PC-3 (cell line): ENCODE results near the gene RPP21. TPM values are rescaled to one million over a fixed set of nuclear protein-coding genes. Genes with fewer than 3 reads are reported as not detected.

Experiments used
- ATAC-seq: fragments of 200-7000 bp; cut with Tn5 transposase; 2 replicates; pipeline ENCODE4 v1.9.1; 2020; ENCODE audit warnings: mild to moderate bottlenecking, moderate library complexity
- BruUV-seq: library from RNA; stranded (reverse); fragments of 400-500 nt; replicated peaks from 2 replicates; lab custom pipeline; 2021; lab: Mats Ljungman, UMichigan
- CTCF ChIA-PET: fragments of 300-600 bp; sonication (Branson Sonifier 250); formaldehyde crosslinking; loops from one replicate; lab custom pipeline; 2022; ENCODE audit warnings: antibody characterized with exemption; lab: Charles Lee
- POLR2A ChIA-PET: fragments of 300-600 bp; sonication (Branson Sonifier 250); formaldehyde crosslinking; loops from one replicate; lab custom pipeline; 2022; ENCODE audit warnings: antibody characterized with exemption; ENCODE audit not compliant: unreplicated experiment; lab: Charles Lee
- DNase-seq: peaks from one replicate; pipeline ENCODE4 v3.0.0-alpha.2; 2015
- H2AFZ ChIP-seq: fragments of 300-600 bp; sonication (generic); 2 replicates; pipeline ENCODE4 v1.6.0; 2016; ENCODE audit warnings: antibody characterized with exemption, low read length
- H3F3A ChIP-seq: fragments of 300-600 bp; sonication (generic); one replicate; pipeline ENCODE4 v1.6.0; 2017; ENCODE audit warnings: antibody characterized with exemption, low read length, control low read depth, mild to moderate bottlenecking; ENCODE audit not compliant: unreplicated experiment
- H3K27ac ChIP-seq: fragments of 300-600 bp; sonication (generic); 2 replicates; pipeline ENCODE4 v1.5.1; 2016; ENCODE audit warnings: mild to moderate bottlenecking, low read length
- H3K27me3 ChIP-seq: fragments of 300-600 bp; sonication (generic); 2 replicates; pipeline ENCODE4 v1.6.1; 2016; ENCODE audit warnings: low read length, mixed read lengths
- H3K36me3 ChIP-seq: fragments of 300-600 bp; sonication (generic); 2 replicates; pipeline ENCODE4 v1.6.1; 2016; ENCODE audit warnings: low read depth, mixed run types, low read length, mixed read lengths
- H3K4me1 ChIP-seq: fragments of 300-600 bp; sonication (generic); 2 replicates; pipeline ENCODE4 v1.5.1; 2016; ENCODE audit warnings: low read length; ENCODE audit not compliant: insufficient read depth
- H3K4me2 ChIP-seq: fragments of 300-600 bp; sonication (generic); 2 replicates; pipeline ENCODE4 v1.6.0; 2016; ENCODE audit warnings: low read length
- H3K4me3 ChIP-seq: fragments of 300-600 bp; sonication (generic); 2 replicates; pipeline ENCODE4 v1.5.1; 2016; ENCODE audit warnings: mild to moderate bottlenecking, low read length, mixed read lengths
- H3K79me2 ChIP-seq: fragments of 300-600 bp; sonication (generic); 2 replicates; pipeline ENCODE4 v1.6.1; 2017; ENCODE audit warnings: low read length, mixed read lengths
- H3K9ac ChIP-seq: fragments of 300-600 bp; sonication (generic); 2 replicates; pipeline ENCODE4 v1.6.0; 2016; ENCODE audit warnings: mild to moderate bottlenecking, low read length
- H3K9me2 ChIP-seq: fragments of 300-600 bp; sonication (generic); replicated peaks from 2 replicates; pipeline ENCODE4 v1.6.1; 2016; ENCODE audit warnings: mixed run types, low read length, mixed read lengths
- H3K9me3 ChIP-seq: fragments of 300-600 bp; sonication (generic); 2 replicates; pipeline ENCODE4 v1.6.1; 2016; ENCODE audit warnings: low read length, mixed read lengths
- H4K20me1 ChIP-seq: fragments of 300-600 bp; sonication (generic); 2 replicates; pipeline ENCODE4 v1.6.1; 2016; ENCODE audit warnings: low read length, mixed read lengths
- CTCF ChIP-seq: fragments of 300-600 bp; sonication (generic); conservative IDR thresholded peaks from 2 replicates; pipeline ENCODE4 v1.5.1; 2017; ENCODE audit warnings: antibody characterized with exemption, low read depth, mild to moderate bottlenecking, low read length
- EZH2 ChIP-seq: fragments of 300-600 bp; sonication (generic); IDR thresholded peaks from one replicate; pipeline ENCODE4 v1.6.1; 2017; ENCODE audit warnings: antibody characterized with exemption, mild to moderate bottlenecking, low read length; ENCODE audit not compliant: unreplicated experiment
- EZH2phosphoT487 ChIP-seq: fragments of 300-600 bp; sonication (generic); IDR thresholded peaks from 2 replicates; pipeline ENCODE4 v1.6.1; 2018; ENCODE audit warnings: mild to moderate bottlenecking, antibody characterized with exemption, low read length, borderline replicate concordance
- intact Hi-C: fragments of 100-400 bp; cut with micrococcal nuclease; formaldehyde crosslinking; loops from 2 replicates; pipeline ENCODE4 v1.9.0; 2023
- total RNA-seq: library from RNA; depleted of rRNA; stranded (reverse); fragments of >200 nt; gene quantifications from 2 replicates; pipeline ENCODE4 v1.2.3, GENCODE V29; 2014

RPP21 gene
- total RNA-seq, 1 experiment from 2014 or later, result 161 TPM

GRCh38 chr6:30378290-30378937 lies 33.5 kb downstream of the RPP21 start:
- ChIA-PET CTCF (no interaction called here), POLR2A (no interaction called here)
- no peaks in the 10 kb centered on the region for H4K20me1 ChIP-seq
- no peaks in the 10 kb centered on the region for H3K9me3 ChIP-seq
- no peak overlapping the region for H3K27ac ChIP-seq
- no peak overlapping the region for H3K4me3 ChIP-seq
- no peaks in the 10 kb centered on the region for H3K36me3 ChIP-seq
- intact Hi-C loops, result no loop called here
- H2AFZ ChIP-seq, result no peak overlapping the region
- H3K9me2 ChIP-seq, result no peaks in the 10 kb centered on the region
- H3K27me3 ChIP-seq, result peaks cover 36% of the 10 kb centered on the region
- no peaks in the 10 kb centered on the region for H3K79me2 ChIP-seq
- H3K4me1 ChIP-seq, result no peaks in the 10 kb centered on the region
- BruUV-seq, result no TSS peak
- no peak overlapping the region for H3K4me2 ChIP-seq
- ATAC-seq, result peak; percentile 33; the same call in 1 of the 2 replicates
- H3F3A ChIP-seq, result no peaks in the 10 kb centered on the region
- no peak overlapping the region for H3K9ac ChIP-seq
- DNase-seq, result peak; percentile 68
- TF ChIP-seq EZH2, result no peak
- TF ChIP-seq EZH2phosphoT487, result no peak
- no peak for TF ChIP-seq CTCF

- ChIA-PET CTCF (no interaction called here), POLR2A (no interaction called here)
- DNase-seq (no peak), ATAC-seq (no peak)
- TF ChIP-seq EZH2phosphoT487 (no peak), CTCF (no peak), EZH2 (no peak)
- Histone ChIP-seq H3K79me2 (no peaks in the 10 kb centered on the region), H3F3A (no peaks in the 10 kb centered on the region), H3K9me2 (no peaks in the 10 kb centered on the region), H3K27me3 (peaks cover 34% of the 10 kb centered on the region), H3K4me3 (no peak overlapping the region), H3K9me3 (no peaks in the 10 kb centered on the region), H3K36me3 (no peaks in the 10 kb centered on the region), H2AFZ (no peak overlapping the region), H4K20me1 (no peaks in the 10 kb centered on the region), H3K4me1 (no peaks in the 10 kb centered on the region), H3K4me2 (no peak overlapping the region), H3K9ac (no peak overlapping the region), H3K27ac (no peak overlapping the region)
- intact Hi-C loops, result no loop called here
- no TSS peak for BruUV-seq
Observed at GRCh38 chr6:30380464-30380863, 35.5 kb downstream of the RPP21 start.

- H4K20me1 ChIP-seq, result no peaks in the 10 kb centered on the region
- no peak overlapping the region for H2AFZ ChIP-seq
- H3K36me3 ChIP-seq, result no peaks in the 10 kb centered on the region
- ChIA-PET CTCF (no interaction called here), POLR2A (no interaction called here)
- no peak overlapping the region for H3K9ac ChIP-seq
- no peaks in the 10 kb centered on the region for H3K9me3 ChIP-seq
- no peak overlapping the region for H3K27ac ChIP-seq
- H3F3A ChIP-seq, result no peaks in the 10 kb centered on the region
- no peak for ATAC-seq
- DNase-seq, result no peak
- H3K4me3 ChIP-seq, result no peak overlapping the region
- H3K4me2 ChIP-seq, result no peak overlapping the region
- TF ChIP-seq EZH2 (no peak), CTCF (no peak), EZH2phosphoT487 (no peak)
- intact Hi-C loops, result no loop called here
- H3K27me3 ChIP-seq, result peaks cover 63% of the 10 kb centered on the region
- no TSS peak for BruUV-seq
- H3K4me1 ChIP-seq, result no peaks in the 10 kb centered on the region
- no peaks in the 10 kb centered on the region for H3K79me2 ChIP-seq
- no peaks in the 10 kb centered on the region for H3K9me2 ChIP-seq
Observed at GRCh38 chr6:30386166-30386565, 41.2 kb downstream of the RPP21 start.
